Aorta (tissue), 5 donors: ENCODE results near the gene KDM5B. TPM values are rescaled to one million over a fixed set of nuclear protein-coding genes. Genes with fewer than 3 reads are reported as not detected.
"Not testable (repeated sequence)": the region's sequence is repeated elsewhere in the genome, so short reads cannot be mapped to it uniquely, and the experiment has no call there.

Experiments used
- ATAC-seq: fragments of 200-7000 bp; cut with Tn5 transposase; one replicate; pipeline ENCODE4 v1.9.1; 2022; ENCODE audit warnings: moderate library complexity; ENCODE audit not compliant: low FRiP score
- DNase-seq, 2 donors: peaks; one replicate each; pipeline ENCODE4 v3.0.0-alpha.2; 2020
- H3K27ac ChIP-seq, 2 donors: one replicate each; pipeline ENCODE4 v1.5.1; 2013; ENCODE audit warnings: low read length in 2 of 2, mild to moderate bottlenecking in 2 of 2, moderate library complexity in 2 of 2, control low read depth in 1 of 2, inconsistent platforms in 1 of 2, low read depth in 1 of 2
- H3K27me3 ChIP-seq, 2 donors: one replicate each; pipeline ENCODE4 v1.6.1; 2013; ENCODE audit warnings: control low read depth in 1 of 2, low read length in 1 of 2, mild to moderate bottlenecking in 1 of 2, moderate library complexity in 1 of 2; ENCODE audit not compliant: insufficient read depth in 2 of 2, control insufficient read depth in 1 of 2
- H3K36me3 ChIP-seq, 2 donors: one replicate each; pipeline ENCODE4 v1.6.1; 2013; ENCODE audit warnings: control low read depth in 1 of 2, low read length in 1 of 2, mild to moderate bottlenecking in 1 of 2; ENCODE audit not compliant: insufficient read depth in 2 of 2, control insufficient read depth in 1 of 2
- H3K4me1 ChIP-seq, 2 donors: one replicate each; pipeline ENCODE4 v1.6.1; 2013; ENCODE audit warnings: low read length in 2 of 2, control low read depth in 1 of 2, mild to moderate bottlenecking in 1 of 2, moderate library complexity in 1 of 2; ENCODE audit not compliant: insufficient read depth in 2 of 2, control insufficient read depth in 1 of 2
- H3K4me3 ChIP-seq, 2 donors: one replicate each; pipeline ENCODE4 v1.5.1; 2013; ENCODE audit warnings: low read length in 2 of 2, control low read depth in 1 of 2, mild to moderate bottlenecking in 1 of 2
- H3K9me3 ChIP-seq: one replicate; pipeline ENCODE4 v1.6.1; 2013; ENCODE audit warnings: mild to moderate bottlenecking, low read length; ENCODE audit not compliant: control insufficient read depth
- WGBS, 2 donors: extraction: QIAGEN DNeasy Blood & Tissue Kit; methylation state at CpG; one replicate each; pipeline ENCODE4 v1.1.7; 2013; 5-methylcytosine and 5-hydroxymethylcytosine counted together
- intact Hi-C, 2 donors: fragments of 100-400 bp; cut with DNase I; formaldehyde crosslinking; loops; one replicate each; pipeline versions ENCODE4 v1.14.2 to v1.15.0; 2022
- polyA plus RNA-seq, 2 donors: library from polyadenylated mRNA; stranded (reverse); fragments of 200-250 nt; gene quantifications; one replicate each; pipeline ENCODE4 v1.2.3, GENCODE V29; 2013
- total RNA-seq, 2 donors: library from RNA; stranded (reverse); fragmentation: NEBNext Ultra II Directional; extraction: Animal tissue kit (Norgen Biotek cat#: 25700); gene quantifications; one replicate each; pipeline ENCODE4 v1.2.1, GENCODE V29; 2021
- donor health status: healthy with polysubstance abuse.
- donor health status: Bipolar disorder and iron deficiency.
- donor health status: DM: no; HTN: no; CAD: no.
- donor health status: DM: no; HTN: no; CAD: no.
- donor health status: DM: yes; HTN: yes; CAD: no.

The KDM5B gene
- total and polyA plus RNA-seq, 4 donors: 3.1 to 75.6 (median 33.1) TPM

DNA sequence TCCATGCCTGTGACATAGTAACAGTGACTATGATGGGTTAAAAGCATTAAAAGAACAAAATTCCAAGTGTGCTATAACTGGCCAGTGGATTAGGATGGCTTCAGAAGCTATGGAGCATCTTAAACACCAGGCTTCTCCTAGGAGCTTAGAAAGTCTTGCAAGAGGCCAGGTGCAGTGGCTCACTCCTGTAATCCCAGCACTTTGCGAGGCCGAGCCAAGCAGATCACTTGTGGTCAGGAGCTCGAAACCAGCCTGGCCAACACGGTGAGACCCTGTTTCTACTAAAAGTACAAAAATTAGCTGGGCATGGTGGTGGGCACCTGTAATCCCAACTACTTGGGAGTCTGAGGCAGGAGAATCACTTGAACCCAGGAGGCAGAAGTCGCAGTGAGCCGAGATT lies 85.2 kb downstream of the KDM5B start:
- DNase-seq: not testable (repeated sequence)

DNA sequence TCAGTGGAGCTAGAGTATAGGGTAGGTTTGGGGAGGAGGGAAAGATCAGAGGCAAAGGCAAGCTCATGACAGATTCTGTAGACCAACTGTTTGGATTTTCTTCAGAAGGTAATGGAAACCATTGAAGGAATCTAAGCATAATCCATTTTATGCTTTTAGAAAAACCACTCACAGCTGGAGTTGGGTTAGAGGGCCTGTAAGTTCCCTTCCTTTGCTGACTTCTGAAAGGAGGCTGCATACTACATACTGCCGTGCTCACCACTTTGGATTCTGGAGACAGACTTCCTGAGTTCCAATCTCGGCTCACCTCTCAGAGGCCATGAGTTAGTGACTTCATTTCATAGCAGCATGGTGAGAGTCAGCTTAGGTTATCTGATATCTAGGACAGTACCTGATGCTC lies 91.6 kb downstream of the KDM5B start:
- 88 to 90% methylated on average over 2 of the region's 2 CpGs for WGBS, 2 donors
- no peak for ATAC-seq
- intact Hi-C loops: loop anchor here (5.0 kb wide), 5 partner anchors 89 to 529 kb away; partner anchors contain the start of gene UBE2T (in 1 of the 2)
- Histone ChIP-seq H3K27ac (no peak overlapping the region), H3K27me3 (no peaks in the 10 kb centered on the region), H3K4me3 (no peak overlapping the region), H3K9me3 (no peaks in the 10 kb centered on the region), H3K4me1 (no peaks in the 10 kb centered on the region), H3K36me3 (no peaks in the 10 kb centered on the region)
- no peak for DNase-seq

More for the DNA sequence above, 85.2 kb downstream of the KDM5B start:
- H3K9me3 ChIP-seq, H3K36me3 ChIP-seq, ATAC-seq, H3K4me1 ChIP-seq, H3K27me3 ChIP-seq, H3K27ac ChIP-seq, H3K4me3 ChIP-seq, intact Hi-C loops: not testable (repeated sequence)
- 81 to 83% methylated on average over 6 of the region's 6 CpGs for WGBS, 2 donors

DNA sequence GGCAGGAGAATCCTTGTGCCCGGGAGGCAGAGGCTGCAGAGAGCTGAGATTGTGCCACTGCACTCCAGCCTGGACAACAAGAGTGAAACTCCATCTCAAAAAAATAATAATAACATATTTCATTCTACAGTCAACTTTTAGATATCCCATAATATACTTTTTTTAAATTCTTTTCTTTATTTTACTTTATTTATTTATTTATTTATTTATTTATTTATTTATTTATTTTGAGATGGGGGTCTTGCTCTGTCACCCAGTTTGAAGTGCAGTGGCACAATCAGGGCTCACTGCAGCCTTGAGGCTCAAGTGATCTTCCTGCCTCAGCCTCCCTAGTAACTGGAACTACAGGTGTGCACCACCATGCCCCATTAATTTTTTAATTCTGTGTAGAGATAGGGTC lies 94.0 kb downstream of the KDM5B start:
- DNase-seq, H3K4me3 ChIP-seq, H3K27ac ChIP-seq, H3K4me1 ChIP-seq, H3K27me3 ChIP-seq, ATAC-seq, H3K36me3 ChIP-seq, H3K9me3 ChIP-seq, intact Hi-C loops: not testable (repeated sequence)
- WGBS, 2 donors: 99 to 100% methylated on average over 1 of the region's 1 CpG

DNA sequence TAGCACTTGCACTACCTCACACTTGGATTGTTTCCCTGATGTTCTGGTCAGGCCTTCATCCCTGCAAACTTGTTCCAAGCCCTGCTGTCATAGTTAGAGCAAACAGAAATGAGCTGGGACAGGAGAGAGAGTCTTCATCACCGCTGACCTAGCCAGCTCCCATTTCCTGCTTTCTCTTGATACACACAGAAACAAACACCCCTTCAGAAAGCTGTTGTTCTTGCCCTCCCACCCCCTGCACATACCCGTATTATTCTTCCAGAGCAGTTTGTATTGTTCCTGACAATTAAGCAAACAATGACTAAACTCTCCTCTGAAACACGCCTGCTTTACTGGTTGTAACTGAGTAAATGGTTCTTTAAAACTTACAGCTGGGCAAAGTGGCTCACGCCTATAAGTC lies 95.1 kb downstream of the KDM5B start:
- no peak for DNase-seq

DNA sequence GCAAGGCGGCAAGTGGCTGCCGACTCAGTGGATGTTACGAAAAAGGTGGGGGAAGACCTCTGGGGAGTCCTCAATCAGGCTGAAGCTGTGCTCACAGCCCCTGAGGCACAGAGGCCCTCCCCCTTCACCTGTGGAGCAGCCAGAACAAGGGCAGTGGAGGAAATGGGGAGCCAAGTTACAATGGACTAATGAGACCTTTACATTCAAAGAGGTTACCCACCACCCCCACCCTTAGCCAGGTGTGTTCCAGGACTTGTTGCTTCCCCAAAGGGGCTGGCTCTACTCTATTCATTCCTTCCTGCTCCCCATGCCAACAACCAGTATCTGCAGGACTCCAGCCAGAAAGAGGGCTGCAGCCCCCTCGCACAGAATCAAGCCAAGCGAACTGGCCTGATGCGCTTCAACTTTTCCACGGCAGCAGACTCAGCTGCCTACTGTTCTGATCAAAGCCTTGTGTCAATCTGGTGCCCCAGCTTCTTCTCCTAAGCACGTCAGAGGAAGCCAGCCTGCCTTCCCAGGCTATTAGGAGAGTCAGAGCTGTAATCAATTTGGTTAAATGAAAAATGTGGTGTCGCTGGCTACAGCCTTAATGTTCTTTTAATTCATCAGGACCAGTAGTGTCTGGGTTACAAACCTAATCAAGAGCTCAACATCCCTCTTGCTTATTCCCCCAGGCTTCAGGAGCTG lies 96.1 kb downstream of the KDM5B start:
- Histone ChIP-seq H3K36me3 (no peaks in the 10 kb centered on the region), H3K27me3 (no peaks in the 10 kb centered on the region), H3K27ac (no peak overlapping the region), H3K9me3 (no peaks in the 10 kb centered on the region), H3K4me3 (no peak overlapping the region), H3K4me1 (no peaks in the 10 kb centered on the region)
- intact Hi-C loops: no loop called here
- ATAC-seq: no peak
- DNase-seq: no peak
- WGBS, 2 donors: 79 to 82% methylated on average over 9 of the region's 9 CpGs

More for the DNA sequence above, 95.1 kb downstream of the KDM5B start:
- intact Hi-C loops: no loop called here
- H3K4me1 ChIP-seq: no peaks in the 10 kb centered on the region
- no peaks in the 10 kb centered on the region for H3K36me3 ChIP-seq
- no peak overlapping the region for H3K27ac ChIP-seq
- H3K27me3 ChIP-seq: no peaks in the 10 kb centered on the region
- no peak for ATAC-seq
- no peaks in the 10 kb centered on the region for H3K9me3 ChIP-seq
- 57 to 66% methylated on average over 4 of the region's 4 CpGs for WGBS, 2 donors
- H3K4me3 ChIP-seq: no peak overlapping the region

DNA sequence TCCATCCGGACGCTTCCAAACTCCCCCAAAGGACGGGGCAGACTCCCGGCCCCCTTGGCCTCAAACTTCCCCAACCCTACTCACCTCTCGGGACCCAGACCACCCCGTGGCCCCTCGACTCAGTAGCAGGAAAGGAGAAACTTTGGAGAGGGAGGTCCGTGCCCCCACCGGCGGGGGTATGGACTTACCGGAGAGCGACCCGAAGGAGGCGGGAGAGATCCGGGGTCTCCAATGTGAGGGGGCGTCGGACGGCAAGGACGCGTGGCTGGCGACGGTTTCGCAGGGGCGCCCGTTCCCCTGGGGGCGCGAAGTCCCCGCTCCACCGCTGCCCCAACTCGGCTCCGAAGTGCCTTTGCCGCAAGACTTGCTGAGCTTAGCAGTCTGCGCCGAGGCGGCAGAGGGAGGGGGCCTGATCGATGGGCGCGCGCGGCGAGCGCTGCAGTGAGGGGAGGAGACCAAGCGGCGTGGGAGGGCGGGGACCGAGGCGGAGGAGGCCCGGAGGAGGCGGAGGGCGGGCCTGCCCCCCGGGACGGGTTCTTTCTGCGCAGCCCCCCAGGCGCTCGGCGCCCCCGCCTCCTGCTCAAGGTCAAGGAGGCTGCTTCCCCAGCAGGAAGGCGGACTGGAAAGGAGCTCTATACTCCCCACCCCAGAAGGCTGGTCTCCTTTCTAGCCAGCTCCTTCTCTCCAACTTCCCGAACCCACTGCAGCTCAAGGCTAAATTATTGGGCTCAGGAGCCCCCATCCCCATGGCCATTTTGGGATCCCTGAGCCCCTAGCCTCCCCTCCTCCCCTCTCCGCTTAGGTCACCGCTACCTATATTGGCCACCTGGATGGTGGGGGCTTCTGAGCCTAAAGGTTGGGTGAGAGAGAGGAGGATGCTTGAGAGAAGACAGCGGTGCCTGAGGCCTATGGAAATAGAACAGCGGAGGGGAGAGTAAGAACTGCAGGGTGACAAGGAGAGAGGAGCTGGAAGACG lies 97.9 kb downstream of the KDM5B start, which contains the start of gene SYT2:
SYT2 (minus strand) TSS at position 385 of the 976 bp plus-strand sequence. CDS start 104,682 bp downstream, outside the sequence.
- Histone ChIP-seq H3K36me3 (no peaks in the 10 kb centered on the region), H3K4me1 (no peaks in the 10 kb centered on the region), H3K4me3 (peak within 1 kb of the TSS in 1 of 2 donors; percentile 18), H3K27ac (no peak within 1 kb of the TSS), H3K9me3 (no peaks in the 10 kb centered on the region), H3K27me3 (no peaks in the 10 kb centered on the region)
- WGBS, 2 donors: 6% methylated on average over 45 to 64 of the region's 64 CpGs
- DNase-seq: peak in 1 of 2 donors; percentile 83
- ATAC-seq: peak; percentile 43
- intact Hi-C loops: no loop called here

DNA sequence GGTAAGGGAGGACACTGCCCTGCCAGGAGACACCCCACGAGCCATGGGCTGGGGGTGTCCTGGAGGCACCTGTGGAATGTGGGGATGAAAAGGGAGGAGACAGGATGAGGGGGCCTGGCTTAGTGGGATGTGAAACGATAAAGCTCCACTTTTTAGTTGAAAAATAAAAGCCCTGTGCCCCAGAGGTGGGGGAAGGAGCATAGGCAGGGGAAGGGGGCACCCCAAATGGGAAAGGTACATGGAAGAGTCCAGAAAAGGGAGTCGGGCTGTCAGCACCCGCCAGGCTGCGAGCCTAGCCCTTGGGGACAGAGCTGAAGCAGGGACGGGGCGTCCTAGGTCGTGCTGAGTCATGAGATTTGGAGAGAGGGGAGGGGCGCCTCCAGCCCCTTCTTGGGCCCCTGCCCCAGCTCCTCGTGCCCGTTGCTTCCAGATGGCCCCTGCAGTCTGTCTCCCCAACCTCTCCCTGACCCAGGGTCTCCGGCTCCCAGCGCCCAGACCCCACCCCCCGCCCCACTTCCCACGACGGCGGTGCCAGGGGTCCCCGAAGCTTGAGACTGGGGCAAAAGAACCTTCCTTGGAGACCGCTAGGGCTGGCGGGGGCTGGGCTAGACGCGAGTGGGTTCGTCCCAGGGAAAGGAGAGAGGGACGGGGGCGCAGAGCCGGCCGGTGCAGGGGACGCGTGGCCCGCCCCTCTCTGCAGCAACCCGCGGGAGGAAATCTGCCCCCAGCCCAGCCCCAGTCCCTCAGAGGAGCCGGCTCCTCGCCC lies 98.8 kb downstream of the KDM5B start:
- 2 to 4% methylated on average over 30 to 34 of the region's 34 CpGs for WGBS, 2 donors
- DNase-seq (no peak), ATAC-seq (peak; percentile 12)
- no peak overlapping the region for H3K4me3 ChIP-seq
- no peaks in the 10 kb centered on the region for H3K27me3 ChIP-seq
- intact Hi-C loops: no loop called here
- H3K4me1 ChIP-seq: no peaks in the 10 kb centered on the region
- H3K9me3 ChIP-seq: no peaks in the 10 kb centered on the region
- H3K27ac ChIP-seq: no peak overlapping the region
- no peaks in the 10 kb centered on the region for H3K36me3 ChIP-seq

DNA sequence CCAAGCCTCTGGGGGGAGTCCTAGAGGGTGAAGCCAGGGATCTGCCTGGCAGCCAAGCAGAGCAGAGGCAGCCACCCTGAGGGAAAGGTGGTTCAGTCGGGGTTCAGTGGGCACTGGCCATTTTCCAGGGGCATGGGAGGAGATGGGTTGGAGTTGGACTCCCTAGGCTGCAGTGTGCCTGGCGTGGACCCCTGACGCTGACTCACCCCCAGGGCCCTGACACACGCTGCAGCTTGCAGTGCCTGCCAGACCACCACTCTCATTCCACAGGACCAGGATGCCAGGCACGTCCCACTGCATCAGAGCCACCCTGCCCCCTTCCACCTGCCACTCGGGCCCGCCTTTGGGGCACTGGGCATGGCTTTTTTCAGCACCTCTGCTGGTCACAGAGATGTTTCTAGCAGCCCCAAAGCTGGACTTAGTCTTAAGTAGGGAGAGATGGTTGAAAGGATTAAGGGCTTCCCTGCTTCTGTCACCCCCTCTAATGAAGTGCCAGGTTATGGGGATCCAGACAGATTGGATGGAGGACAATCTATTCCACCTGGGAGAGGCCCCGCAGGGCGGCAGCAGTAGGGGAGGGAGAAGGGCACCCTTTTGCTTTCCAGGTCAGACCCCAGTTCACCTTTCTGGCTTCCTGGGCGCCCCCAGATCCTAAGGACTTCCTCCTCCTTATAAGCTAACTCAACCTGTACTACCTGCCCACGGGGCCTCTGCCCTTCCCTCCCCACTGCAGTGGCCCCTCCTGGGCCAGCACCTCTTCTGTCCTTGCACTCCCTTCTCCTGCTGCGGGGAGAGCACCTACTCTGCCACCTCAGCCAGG lies 99.6 kb downstream of the KDM5B start:
- DNase-seq: no peak
- intact Hi-C loops: no loop called here
- H3K36me3 ChIP-seq: no peaks in the 10 kb centered on the region
- 50 to 62% methylated on average over 12 of the region's 12 CpGs for WGBS, 2 donors
- H3K9me3 ChIP-seq: no peaks in the 10 kb centered on the region
- no peak for ATAC-seq
- no peak overlapping the region for H3K4me3 ChIP-seq
- H3K27ac ChIP-seq: no peak overlapping the region
- H3K27me3 ChIP-seq: no peaks in the 10 kb centered on the region
- H3K4me1 ChIP-seq: no peaks in the 10 kb centered on the region
